Embryonic facial prominence (tissue), 1 donor: ENCODE data around the gene MTMR4.
"Not testable (repeated sequence)": the region's sequence is repeated elsewhere in the genome, so short reads cannot be mapped to it uniquely, and the experiment has no call there.

Source experiments
- DNase-seq: peaks from one replicate; pipeline ENCODE4 v3.0.0-alpha.2; 2016; ENCODE audit errors: extremely low spot score

MTMR4 gene

DNA sequence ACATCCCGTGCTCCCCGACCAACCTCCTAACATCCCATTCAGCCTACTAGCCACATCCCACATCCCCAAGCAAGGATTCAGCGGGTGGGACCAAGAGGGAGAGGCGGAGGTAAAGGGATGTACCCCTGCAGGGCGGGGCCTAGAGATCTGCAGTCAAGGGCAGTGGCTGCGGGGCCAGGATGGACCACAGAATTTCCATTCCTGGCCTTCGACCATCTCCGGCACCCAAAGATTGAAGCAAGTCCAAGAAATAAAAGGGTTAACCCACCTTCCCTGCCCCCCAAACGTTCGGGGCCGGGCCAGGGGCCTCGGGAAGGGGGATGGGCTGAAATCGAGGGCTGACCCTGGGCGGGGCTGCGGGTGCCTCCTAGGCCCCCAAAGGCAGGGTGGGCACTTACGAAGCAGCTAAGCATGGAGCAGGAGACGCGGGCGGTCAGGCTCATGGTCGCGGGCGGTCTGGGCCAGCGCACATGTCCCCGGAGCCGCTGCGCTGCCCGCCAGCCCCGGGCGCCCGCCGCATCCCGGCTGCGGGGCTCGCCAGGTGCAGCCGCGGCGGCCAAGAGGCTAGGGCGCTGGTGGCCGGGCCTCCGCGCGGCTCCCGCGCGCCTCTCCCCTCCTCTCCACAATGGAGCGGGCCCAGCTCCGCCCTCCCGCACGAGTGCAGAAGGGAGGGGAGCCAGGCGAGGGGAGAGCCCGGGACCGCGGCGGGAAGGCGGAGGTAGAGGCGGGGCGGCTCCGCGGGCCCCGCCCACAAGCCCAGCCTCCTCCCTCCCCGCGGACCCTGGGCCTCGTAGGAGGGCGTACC is at the start of gene MTMR4:
MTMR4 (minus strand) TSS at position 674 of the 805 bp plus-strand sequence; CDS start at position 443, 231 bp downstream.
- DNase-seq, result peak; percentile 73

DNA sequence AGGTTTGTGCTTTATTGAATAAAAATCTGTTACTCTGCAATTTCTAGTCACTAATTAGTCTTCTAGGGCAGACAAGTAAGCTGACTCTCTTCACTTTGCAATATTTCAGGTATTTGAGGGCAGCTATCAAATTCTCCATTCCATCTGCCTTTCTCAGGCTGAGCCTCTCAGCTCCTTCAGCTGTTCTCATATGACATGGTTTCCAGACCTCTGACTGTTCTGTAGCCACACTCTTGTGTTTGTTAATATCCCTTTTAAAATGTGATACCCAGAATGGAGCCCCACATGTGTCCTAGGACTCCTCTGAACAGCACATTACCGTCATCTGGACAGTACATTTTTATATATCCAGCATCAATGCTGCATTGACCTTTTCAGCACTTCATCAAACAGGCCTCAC is 46.1 kb upstream of the MTMR4 start:
- no peak for DNase-seq

DNA sequence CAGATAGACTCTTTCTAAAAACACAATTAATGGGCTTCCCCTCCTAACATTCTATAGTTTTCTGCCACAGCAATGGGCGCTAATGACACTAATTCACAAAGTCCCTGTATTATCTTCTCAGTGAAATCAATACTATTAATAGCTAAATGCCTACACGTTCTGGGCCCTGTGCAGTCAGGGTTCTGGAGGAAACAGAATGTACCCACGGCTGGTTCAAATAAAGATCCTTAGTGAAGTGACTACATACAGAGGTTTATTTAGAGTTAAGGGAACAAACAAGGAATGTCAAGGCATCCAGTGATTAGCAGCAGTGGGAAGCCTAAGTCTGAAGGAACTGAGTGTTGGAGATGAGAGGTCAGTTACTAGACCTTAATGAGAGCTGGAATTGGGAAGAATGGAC is 43.5 kb upstream of the MTMR4 start:
- no peak for DNase-seq

DNA sequence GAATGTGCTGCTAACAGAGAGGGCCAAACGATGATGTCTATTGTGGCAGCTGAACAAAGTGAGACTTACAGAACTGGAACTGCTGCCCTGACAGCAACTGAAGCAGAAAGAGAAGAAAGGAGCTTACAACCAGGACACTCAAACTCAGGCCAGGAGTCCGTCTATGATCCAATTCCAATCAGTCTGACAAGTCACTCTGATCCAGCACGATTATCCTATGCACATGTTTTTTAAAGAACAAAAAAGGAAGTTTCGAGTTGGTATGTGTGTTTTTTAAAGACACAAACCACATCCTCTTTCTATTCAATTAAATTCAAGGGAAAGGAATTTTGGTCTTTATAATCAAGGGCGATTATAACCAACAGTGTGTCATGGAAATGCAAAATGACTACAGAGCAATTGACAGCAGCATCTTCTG is 42.4 kb upstream of the MTMR4 start:
- no peak for DNase-seq

DNA sequence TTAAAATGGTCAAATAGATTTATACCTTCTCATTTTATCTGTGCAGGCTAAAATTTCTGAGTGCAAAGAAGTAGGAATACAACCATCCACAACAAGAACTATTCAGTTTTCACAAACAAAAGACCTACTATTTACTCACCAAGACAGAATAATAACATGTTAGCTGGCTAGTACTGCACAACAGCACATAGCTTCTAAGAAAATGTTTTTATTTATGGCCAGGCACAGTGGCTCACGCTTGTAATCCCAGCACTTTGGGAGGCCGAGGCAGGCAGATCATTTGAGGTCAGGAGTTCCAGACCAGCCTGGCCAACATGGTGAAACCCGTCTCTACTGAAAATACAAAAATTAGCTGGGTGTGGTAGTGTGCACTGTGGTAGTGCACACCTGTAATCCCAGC is 40.7 kb upstream of the MTMR4 start:
- not testable (repeated sequence) for DNase-seq

DNA sequence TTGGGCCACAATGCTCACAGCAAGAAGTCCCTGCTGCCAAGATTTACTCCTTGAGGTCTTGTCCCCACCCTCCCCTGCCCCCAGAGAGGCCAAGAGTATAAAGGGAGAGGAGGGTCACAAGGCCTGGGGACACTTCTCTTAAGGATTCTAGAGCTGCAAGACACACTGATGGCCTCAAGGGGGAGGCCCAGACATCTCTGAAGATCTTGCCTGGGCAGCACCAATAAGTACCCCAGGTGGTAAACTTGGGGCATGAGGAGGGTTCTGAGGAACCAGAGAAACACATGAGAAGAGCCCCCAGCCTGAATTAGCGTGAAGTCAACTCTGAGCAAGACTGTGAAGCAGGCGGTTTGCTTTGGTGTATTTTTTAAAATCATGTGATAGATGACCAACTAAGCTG is 26.8 kb upstream of the MTMR4 start:
- DNase-seq, result no peak

DNA sequence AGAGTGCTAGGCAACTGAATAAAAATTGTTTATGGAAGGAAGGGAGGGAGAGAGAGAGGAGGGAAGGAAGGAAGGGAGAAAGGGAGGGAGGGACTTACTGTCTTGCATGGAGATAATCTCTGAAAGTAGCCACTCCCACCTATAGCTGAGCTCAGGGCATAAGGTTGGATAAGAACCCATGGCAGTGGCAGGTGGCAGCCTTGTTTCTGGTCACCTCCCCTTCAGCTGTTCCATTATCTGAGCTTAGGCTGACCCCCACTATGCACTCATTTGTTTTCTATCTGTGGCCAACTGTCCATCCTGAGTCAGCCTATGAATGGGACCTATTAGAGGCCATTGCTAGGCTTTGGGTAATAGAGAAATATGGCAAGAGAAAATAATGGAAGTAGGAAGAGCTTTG is 25.3 kb upstream of the MTMR4 start:
- no peak for DNase-seq

DNA sequence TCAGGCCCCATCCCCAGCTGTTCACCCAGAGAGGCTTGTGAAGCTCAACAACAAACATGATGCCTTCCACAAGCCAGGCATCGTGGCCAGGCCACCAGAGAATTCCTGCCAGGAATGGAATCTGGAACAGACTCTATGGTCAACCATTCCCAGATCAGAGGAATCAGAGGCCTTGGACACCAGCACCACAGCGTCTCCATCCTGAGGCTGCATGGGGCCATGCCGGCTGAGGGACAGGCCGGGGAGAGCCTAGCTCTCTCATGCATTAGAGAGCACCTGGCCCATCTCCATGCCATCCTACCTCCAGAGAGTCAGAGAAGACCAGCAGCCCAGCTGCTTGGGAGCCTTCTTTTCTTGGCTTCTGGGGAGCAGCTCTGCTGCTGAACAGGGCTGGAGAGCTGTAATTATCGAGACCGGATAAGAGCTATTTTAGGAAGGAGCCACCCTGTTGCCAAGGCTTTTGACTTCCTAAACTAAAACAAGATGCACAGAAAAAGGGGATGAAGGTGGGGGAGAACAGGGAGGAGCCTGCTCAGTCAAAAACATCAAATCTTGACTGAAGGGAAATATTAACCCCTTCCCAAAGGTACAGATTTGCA is 24.5 kb upstream of the MTMR4 start:
- DNase-seq, result no peak

DNA sequence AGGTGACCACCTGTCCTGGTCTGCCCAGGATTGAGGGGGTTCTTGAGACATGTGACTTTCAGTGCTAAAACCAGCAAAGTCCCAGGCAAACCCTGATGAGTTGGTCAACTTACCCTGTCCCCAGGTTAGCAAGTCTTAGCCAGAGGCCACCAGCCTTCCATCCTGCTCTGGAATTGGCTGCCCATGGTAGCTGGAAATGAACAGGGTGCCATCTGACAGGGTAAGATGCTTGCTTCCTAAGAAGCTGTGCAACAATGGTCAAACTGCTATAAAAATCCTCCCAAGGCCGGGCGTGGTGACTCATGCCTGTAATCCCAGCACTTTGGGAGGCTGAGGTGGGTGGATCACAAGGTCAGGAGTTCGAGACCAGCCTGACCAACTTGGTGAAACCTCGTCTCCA is 22.8 kb upstream of the MTMR4 start:
- DNase-seq, result no peak

DNA sequence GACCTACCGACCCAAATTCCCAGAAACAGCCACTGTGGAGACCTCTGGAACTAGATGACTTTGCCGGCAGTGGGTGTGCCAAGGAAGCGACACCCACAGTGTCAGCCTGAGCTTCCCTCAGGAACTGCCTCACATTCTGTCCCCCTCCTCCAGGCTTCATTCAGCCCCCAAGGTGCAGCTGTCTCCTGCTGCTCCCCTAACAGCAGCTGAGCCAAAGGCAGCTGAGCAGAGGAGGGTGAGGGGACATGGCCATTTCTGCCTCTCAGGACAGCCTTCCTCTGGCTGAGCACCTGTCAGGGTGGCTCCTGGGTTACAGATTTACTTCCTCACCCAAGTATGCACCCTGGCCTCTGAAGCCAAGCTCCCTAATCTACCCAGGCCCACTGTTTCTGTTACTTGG is 22.1 kb upstream of the MTMR4 start:
- no peak for DNase-seq

DNA sequence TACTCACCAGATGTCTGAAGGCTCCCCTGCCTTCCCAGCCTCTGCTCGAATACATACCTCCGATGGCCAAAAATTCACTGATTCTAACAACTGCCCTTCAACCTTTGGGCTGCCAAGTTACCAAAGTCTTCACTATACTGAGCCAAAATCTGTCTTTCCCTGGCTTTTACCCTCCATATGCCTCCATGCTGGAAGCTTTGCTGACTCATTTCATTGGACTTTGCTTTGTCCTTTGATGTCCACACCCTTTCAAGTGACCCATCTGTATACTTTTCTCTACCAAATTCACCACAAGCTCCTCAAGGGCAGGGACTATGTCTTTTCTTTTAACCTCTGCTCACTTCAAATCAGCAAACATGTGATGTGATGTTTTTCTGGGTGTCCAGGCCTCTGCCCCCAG is 21.0 kb upstream of the MTMR4 start:
- no peak for DNase-seq

DNA sequence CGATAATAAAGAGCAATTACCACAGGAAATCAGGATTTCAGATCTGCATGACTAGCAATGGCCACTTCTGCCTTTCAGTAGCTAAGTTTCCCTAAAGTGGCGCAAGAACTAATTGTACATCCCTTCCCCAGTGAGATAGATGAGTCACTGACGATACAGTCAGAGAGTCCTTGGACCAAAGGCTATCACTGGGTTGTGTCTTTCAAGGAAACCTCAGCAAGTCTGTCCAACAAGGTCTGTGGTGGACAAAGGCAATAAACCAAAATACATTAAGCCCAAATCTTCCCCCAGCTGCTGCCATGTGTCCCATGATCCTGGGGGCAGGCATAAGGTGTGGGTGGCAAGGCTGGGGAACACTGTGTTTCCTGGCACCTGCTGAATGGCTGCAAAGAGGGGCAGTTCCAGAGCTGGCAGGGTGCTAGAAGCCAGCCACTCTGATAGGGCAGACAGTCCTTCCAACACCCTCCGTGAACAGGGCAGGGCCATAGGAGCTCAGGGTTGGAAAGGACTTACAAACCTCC is 20.5 kb upstream of the MTMR4 start:
- no peak for DNase-seq

DNA sequence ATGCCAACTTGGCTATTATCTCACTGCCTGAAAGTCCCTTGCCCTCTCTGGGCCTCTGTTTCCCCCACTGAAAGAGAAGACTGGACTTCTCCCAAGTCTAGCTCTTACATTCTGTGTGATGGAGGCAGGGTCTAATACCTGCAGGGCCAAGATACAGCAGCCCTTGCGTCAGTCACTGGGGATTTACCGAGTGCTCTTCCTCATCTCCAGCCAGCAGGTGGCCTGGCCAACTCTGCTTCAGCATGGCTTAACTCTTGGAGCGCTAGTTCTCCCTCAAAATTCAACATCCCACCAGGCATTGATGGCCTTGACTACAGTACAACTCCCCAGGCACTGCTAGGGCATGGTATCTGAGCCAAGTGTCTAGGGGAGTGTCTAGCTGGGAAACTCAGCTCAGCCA is 19.9 kb upstream of the MTMR4 start:
- no peak for DNase-seq

DNA sequence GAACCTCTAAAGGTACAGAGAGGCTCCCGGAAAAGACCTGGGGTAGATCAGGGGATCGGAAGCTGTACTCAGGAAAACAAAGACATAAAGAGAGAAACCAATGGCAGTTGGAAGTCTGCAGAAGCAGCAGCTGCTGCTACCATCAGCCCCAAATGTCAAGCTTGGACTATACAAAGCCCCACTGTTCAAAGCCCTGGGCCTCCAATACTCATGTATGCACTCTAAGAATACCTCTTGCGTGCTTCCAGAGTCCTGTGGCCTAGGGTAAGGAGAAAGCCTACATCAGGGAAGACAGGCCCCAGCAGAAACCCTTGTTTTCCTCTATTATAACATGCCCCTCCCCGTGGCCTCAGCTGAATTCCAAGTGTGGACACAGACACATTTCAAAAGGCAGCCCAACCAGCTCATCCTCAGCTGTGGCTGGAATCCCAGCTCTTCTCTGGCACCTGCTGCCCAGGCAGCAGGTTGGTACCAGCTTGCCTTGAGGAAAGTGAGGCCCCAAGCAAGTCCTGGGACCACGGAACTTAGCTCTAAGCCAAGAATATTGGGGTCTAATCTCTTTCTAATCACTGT is 19.3 kb upstream of the MTMR4 start:
- no peak for DNase-seq

DNA sequence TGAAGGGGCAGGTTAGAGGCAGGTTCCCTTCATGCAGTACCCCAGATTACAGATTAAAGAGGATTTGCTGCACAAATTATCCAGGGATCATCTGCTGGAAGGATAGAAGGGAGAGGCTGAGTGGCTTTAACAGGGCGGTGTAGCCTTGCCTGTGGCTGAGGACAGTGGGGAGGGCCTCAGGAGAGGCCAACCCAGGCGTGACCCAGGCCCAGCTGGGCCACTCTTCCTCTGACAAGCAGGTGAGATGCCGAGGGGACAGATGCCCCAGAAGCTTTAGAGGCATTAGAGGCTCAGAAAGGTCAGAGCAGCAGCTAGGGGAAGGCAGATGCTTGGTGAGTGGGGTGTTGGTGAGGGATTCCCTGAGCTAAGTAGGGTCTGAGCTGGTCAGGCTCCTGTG is 18.1 kb upstream of the MTMR4 start:
- no peak for DNase-seq

DNA sequence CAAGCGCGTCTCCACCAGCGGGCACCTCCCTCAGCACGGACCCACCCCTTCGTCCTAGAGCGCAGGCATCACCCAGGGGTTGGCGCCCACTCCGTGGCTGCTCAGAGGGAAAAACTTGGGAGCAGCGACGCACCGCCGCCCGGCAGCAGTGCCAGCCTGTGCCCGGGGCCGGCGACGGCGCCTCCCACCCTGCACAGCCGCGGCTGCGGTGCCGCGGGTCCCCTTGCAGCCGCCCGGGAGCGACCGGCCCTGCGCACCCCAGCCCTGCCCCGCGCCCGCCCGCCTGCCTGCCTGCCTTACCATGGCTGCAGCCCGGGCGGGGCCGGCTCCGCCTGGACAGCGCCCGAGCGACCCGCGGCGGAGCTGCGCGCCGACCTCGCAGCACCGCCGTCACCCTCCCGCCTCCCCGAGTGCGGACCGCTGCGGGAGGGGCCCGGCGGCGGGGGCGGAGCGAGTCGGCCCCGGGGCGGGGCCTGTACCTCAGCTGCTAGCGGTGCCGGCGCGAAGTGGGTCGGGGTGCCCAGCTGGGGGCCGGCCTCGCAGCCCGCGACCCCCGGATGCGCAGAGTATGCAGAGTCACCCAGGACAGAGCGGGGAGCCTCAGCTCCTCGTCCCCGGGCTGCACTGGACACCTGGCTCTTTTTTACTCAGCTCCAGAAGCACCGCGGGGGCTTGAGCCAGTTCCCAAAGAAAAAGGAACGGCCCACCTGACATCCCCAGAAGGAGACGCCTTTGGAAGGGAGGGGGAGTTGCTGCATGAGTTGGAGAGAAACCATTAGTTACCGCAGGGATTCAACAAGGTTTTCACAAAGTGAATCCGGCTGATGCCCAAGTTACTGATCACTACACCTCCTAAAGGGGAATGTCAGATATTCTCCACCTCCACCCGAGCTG is 17.5 kb upstream of the MTMR4 start:
- DNase-seq, result no peak

DNA sequence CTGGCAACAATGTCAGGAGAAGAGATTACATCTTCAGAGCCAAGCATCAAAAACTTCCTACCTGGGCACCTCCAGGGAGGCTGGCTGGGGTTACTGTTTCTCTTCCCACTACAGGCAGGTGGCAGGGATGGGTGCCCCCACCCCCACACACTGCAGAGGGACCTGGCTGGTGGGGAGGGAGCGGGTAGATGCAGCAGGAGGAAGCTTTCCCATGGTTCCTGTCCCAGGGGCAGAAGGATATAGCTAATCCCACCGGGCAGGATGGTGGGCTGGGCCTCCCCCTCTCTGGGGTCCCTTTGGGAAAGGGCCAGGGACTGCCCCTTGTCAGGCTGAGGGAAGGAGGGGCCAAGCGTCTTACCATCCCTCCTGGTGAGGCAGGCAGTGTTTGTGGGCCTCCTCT is 16.7 kb upstream of the MTMR4 start:
- no peak for DNase-seq

DNA sequence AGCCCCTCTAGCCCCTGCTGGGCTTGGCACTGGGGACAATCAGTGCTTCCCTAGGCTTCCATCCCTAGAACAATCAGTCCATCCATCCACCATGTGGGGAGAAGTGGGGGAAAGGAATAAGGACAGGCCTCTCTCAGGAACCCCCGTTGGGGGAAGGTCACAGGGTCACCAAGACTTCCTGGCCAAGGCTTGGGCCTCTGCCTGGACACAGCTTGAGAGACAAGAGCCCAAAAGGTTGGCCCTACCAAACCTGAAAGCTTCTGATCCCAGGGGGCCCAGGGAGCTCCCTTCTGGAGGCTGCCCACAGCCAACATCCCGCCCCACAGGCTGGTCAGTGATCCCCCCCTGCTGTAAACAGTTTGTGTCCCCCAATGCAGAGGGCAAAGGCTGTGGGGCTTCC is 16.2 kb upstream of the MTMR4 start:
- DNase-seq, result no peak

DNA sequence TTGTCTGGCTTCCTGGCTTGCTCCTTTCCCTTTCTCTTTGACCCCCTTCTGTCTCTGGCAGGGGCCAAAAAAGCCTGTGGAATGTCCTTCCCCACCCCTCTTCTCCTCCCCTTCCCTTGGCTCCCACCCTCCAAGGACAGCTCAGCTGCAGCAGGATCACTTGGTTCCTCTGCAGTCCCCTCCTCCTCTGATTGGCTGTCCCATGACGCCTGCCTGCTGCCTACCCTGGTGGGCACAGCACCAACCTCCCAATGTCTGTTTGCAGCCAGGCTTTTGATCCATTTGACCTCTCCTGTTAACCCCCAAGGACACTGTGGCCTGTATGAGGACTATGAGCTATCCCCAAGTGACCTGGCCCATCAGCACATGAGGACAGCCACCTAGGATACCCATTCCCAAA is 14.8 kb upstream of the MTMR4 start:
- no peak for DNase-seq

DNA sequence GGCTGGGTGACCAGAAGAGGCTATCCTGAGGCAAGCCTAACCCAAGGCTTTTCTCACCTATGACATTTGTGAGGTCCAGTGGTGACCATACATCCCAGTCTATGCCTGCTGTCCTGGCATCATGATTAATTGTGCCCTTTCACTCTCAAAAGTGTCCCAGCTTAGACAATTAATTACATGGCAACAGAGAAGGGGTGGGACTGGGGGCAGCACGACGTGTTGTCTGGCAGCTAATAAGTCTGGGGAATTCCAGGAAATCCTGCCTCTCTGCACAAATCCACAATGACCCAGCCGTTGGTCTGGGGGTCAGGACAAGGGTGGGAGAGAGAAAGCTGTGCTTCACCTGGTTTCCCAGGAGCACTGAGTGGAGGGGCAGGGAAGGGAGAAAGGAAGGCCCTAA is 14.0 kb upstream of the MTMR4 start:
- DNase-seq, result no peak

DNA sequence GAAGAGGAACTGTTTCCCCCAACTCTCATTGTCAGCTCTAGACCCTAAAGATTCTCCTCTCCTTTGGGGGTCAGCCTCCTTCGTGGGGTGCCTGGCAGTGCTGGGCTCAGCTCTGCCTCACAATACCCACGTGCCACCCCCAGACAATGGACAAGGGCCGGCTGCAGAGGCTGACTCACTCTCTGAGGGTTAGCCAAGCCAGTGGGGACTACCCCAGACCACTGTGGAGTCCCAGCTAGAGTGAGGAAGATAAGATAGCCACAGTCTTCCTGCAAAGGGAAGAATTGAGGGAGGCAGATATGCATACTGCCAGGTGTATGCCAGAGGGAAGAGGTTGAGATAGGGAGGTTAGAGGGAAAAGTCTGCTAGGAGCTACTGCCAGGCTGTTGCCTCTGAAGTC is 13.5 kb upstream of the MTMR4 start:
- DNase-seq, result no peak

DNA sequence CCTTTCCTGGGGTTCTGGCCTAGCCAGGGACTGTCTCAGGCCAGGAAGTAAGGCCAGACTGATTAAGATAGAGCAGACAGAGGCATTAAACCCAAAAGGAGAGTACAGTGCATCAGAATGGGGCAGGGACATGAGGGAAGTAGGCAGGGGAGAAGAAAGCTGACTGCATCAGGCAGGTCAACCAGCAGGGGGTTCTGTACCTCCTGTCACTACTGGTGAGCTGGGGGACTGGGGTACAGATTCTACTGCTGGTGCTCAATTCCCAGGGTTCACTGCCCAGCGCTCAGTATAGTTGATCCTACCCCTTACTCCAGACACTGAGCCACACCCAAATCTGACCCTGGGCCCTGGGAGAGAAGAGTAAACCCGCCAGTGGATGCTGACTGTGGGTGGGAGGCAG is 12.9 kb upstream of the MTMR4 start:
- no peak for DNase-seq
